HG03460 (cell line): ENCODE results near the gene HSPA12A.

Experiments
- ATAC-seq: cut with Tn5 transposase; IDR thresholded peaks from one replicate; pipeline ENCODE4 v1.9.1; 2021; ENCODE audit not compliant: unreplicated experiment

HSPA12A gene

GRCh38 chr10:116771101-116771958 lies 29.0 kb upstream of the HSPA12A start:
- no peak for ATAC-seq

GRCh38 chr10:116770281-116770680 lies 27.9 kb upstream of the HSPA12A start:
- ATAC-seq, result no peak

GRCh38 chr10:116769791-116770190 lies 27.4 kb upstream of the HSPA12A start:
- no peak for ATAC-seq

- no peak for ATAC-seq
Observed at GRCh38 chr10:116769368-116769767, 27.0 kb upstream of the HSPA12A start.

- no peak for ATAC-seq
Observed at GRCh38 chr10:116768786-116769185, 26.4 kb upstream of the HSPA12A start.

- ATAC-seq, result no peak
Observed at GRCh38 chr10:116766837-116767634, 24.7 kb upstream of the HSPA12A start.

- ATAC-seq, result no peak
Observed at GRCh38 chr10:116766241-116766827, 24.0 kb upstream of the HSPA12A start.

GRCh38 chr10:116765648-116766081 lies 23.3 kb upstream of the HSPA12A start:
- ATAC-seq, result no peak

GRCh38 chr10:116764979-116765378 lies 22.6 kb upstream of the HSPA12A start:
- ATAC-seq, result no peak

- no peak for ATAC-seq
Observed at GRCh38 chr10:116763440-116763839, 21.1 kb upstream of the HSPA12A start.

GRCh38 chr10:116761883-116762282 lies 19.5 kb upstream of the HSPA12A start:
- ATAC-seq, result no peak

GRCh38 chr10:116760919-116761318 lies 18.6 kb upstream of the HSPA12A start:
- ATAC-seq, result no peak

- no peak for ATAC-seq
Observed at GRCh38 chr10:116757246-116757645, 14.9 kb upstream of the HSPA12A start.

- ATAC-seq, result no peak
Observed at GRCh38 chr10:116756277-116756676, 13.9 kb upstream of the HSPA12A start.

- ATAC-seq, result no peak
Observed at GRCh38 chr10:116753759-116754158, 11.4 kb upstream of the HSPA12A start.

- ATAC-seq, result no peak
Observed at GRCh38 chr10:116752969-116753665, 10.8 kb upstream of the HSPA12A start.

- ATAC-seq, result no peak
Observed at GRCh38 chr10:116752563-116752962, 10.2 kb upstream of the HSPA12A start.

GRCh38 chr10:116748471-116748870 lies 6.1 kb upstream of the HSPA12A start:
- no peak for ATAC-seq

- ATAC-seq, result no peak
Observed at GRCh38 chr10:116748041-116748440, 5.7 kb upstream of the HSPA12A start.

- no peak for ATAC-seq
Observed at GRCh38 chr10:116747325-116747724, 5.0 kb upstream of the HSPA12A start.

GRCh38 chr10:116744885-116745284 lies 2.5 kb upstream of the HSPA12A start:
- no peak for ATAC-seq
